ENCODE data around the gene RASA3.
"Not testable (repeated sequence)": the region's sequence is repeated elsewhere in the genome, so short reads cannot be mapped to it uniquely, and the experiment has no call there.

RASA3 gene

DNA sequence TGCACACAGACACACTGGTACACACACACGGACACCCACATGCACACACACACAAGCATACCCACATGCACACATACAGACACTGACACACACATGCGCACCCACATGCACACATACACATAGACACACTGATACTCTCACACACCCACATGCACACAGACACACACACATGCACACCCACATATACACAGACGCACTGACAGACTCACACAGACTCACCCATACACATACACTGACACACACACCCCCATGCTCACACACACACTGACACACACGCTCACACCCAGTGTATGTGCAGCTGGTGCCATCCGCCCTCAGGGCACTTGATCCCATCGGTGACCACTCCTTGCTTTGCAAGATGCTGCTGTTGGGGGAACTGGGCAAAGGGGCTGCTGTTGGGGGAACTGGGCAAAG lies 9.7 kb upstream of the RASA3 start:
- DNase-seq: no peak

DNA sequence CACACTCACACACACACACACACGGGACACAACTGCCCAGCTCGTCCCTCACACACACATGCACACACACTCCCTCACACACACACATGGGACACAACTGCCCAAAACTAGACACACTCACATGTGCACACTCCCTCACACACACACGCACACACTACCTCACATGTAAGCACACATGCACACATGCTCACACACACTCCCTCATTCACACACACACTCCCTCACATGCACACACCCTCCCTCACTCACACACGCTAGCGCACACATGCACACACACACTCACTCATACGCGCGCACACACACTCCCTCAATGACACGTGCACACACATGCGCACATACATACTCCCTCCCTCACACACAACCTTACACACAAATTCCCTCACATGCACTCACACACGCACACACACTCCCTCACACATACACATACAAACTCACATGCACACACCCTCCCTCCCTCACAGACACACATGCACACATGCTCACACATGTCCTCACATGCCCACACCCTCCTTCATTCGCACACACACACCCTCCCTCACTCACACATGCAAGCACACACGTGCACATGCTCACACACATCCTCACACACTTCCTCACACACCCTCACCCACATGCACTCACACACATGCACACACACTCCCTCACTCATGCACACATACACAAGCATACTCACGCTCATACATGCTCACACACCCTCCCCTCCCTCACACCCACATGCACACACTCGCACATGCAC lies 9.0 kb upstream of the RASA3 start:
- no peak for DNase-seq

- DNase-seq: no peak
Observed at GRCh38 chr13:114140906-114141250, 8.5 kb upstream of the RASA3 start.

GRCh38 chr13:114140131-114140905 lies 7.9 kb upstream of the RASA3 start:
- DNase-seq: no peak

GRCh38 chr13:114136576-114136975 lies 4.2 kb upstream of the RASA3 start:
- no peak for DNase-seq

GRCh38 chr13:114135731-114136171 lies 3.3 kb upstream of the RASA3 start:
- DNase-seq: no peak

- no peak for DNase-seq
Observed at GRCh38 chr13:114134944-114135610, 2.7 kb upstream of the RASA3 start.

DNA sequence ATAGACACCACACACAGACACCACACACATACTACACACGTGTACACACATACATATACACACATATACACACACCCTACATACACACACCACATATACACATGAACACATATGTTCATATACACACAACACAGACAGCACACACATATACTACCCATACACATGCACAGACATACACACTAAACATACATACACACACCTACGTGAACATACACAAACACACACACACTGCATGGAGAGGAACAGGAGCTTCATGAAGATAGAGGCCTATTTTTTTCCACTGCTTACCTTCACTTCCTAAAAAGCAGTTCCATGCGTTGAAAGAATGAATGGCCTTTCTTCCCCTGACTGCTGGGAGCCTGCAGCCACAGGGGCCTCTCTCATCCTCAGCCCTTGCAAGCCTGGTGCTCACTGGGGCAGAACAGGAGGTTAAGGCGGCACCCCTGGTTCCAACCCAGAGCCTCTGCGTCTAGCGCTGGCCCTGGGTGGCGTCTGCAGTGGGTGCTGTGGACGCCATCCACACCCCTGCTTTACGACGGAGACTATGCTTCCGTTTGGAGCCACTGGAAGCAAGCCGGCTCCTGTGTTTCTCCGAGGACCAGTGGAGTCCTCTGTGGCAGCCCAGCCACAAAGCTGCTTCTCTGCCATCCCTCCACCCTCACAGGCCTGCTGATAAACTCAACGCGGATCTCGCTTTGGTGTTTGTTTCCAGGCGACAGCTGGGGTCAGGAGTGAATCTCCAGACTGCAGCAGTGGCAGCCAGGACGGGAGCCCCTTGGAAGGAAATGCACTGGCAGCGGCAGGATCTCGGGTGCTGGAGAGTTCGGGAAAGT lies 1.9 kb upstream of the RASA3 start:
- no peak for DNase-seq

- DNase-seq: not testable (repeated sequence)
Observed at GRCh38 chr13:114133552-114133951, 1.1 kb upstream of the RASA3 start.

GRCh38 chr13:114133126-114133525 lies 703 bp upstream of the RASA3 start:
- DNase-seq: not testable (repeated sequence)

DNA sequence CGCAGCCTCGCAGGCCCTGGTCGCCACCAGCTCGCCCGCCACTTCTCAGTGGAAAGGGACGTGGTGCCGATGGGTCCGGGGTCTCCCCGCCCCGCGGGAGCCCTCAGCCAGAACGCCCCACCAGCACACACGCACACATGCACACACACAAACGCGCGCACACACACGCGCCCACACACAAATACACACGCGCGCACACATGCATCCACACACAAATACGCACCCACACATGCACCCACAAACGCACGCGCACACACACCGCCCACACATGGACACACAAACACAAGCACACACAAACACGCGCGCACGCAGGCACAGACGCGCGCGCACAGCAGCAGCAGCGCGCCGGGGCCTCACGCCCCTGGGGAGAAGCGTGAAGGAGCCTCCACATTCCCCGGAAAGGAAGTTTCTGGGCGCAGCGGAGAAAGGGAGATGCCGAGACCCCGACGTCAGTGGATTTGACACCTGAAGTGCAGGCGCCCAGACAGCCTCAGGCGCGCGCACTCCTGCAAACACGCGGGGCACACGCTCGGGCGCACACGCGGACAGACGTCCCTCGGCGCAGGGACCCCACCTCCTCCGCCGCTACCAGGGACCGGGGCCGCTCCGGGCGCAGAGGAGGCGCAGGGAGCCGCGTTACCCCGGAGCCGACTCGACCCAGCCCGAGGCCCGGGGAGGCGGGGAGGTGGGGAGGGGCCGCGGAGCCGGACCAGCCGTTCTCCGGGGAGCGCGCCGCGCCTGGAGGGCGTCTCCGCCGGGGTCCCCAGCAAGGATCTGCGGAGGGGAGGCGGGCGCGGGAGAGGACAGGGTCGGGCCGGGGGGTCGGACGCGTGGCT lies 622 bp downstream of the RASA3 start:
- DNase-seq: no peak

GRCh38 chr13:114130837-114131582 lies 1.4 kb downstream of the RASA3 start:
- DNase-seq: peak; percentile 77

DNA sequence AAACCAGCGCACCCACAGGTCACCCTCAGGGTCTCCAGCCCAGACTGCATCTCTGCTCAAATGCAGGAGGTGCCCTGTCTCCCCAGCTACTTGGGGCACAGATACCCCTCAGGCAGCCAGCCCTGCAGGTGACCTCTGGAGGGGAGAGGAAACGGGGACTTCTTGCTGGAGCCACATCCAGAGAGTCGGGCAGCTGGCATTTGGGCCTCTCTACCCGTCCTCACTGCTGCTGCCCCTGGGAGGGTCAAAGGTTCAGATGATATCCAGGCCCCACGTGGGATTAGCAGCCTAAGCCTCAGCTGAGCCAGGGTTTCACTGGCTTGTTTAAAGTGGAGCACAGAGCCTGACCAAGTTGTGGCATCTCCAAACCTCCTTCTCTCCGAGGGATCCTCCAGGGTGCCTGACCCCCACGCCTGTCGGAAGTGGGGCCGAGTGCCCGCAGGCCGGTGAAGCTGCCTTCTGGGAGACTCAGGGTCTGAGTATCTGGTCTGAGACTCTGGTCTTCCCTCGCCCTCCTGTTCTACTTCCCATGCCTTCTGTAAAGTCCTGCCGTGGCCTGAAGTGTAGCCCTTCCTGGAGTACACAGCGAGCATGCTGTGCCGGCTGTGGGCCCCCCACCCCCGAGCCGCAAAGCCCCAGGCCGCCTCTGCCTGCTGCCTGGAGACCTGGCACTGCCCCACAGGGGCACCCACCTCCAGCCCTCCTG lies 2.1 kb downstream of the RASA3 start:
- DNase-seq: no peak

- peak; percentile 43 for DNase-seq
Observed at GRCh38 chr13:114129649-114130062, 2.8 kb downstream of the RASA3 start.

GRCh38 chr13:114128624-114129522 lies 3.5 kb downstream of the RASA3 start:
- DNase-seq: peak; percentile 90

DNA sequence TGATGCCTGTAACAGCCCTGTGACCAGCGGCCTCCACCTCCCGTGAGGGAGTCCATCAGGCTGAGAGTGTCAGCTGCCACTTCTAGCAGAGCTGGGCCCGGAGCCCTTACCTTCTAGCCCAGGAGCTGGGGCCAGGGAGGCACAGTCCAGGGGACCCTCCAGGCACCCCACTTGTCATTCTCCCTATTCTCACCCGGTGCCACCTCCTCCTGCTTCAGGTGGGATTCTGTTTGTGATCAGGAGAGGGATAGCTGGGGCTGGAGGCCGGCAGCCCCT lies 4.1 kb downstream of the RASA3 start:
- no peak for DNase-seq

- DNase-seq: no peak
Observed at GRCh38 chr13:114127473-114128347, 4.7 kb downstream of the RASA3 start.

- no peak for DNase-seq
Observed at GRCh38 chr13:114126789-114127472, 5.5 kb downstream of the RASA3 start.
